Breast epithelium (tissue), 3 donors: ENCODE measurements around the gene ADIRF.

Source experiments
- POLR2A ChIP-seq: fragments of 450-650 bp; IDR thresholded peaks from one replicate; pipeline ENCODE4 v1.6.1; 2016; ENCODE audit warnings: antibody characterized with exemption, mild to moderate bottlenecking, moderate library complexity
- TF ChIP-seq, protein P1 (sequence below), 3 donors: fragments of 450-650 bp; IDR thresholded peaks; one replicate each; pipeline ENCODE4 v1.5.1; 2016 to 2017; ENCODE audit warnings: antibody characterized with exemption in 3 of 3, mild to moderate bottlenecking in 3 of 3, moderate library complexity in 3 of 3

DNA sequence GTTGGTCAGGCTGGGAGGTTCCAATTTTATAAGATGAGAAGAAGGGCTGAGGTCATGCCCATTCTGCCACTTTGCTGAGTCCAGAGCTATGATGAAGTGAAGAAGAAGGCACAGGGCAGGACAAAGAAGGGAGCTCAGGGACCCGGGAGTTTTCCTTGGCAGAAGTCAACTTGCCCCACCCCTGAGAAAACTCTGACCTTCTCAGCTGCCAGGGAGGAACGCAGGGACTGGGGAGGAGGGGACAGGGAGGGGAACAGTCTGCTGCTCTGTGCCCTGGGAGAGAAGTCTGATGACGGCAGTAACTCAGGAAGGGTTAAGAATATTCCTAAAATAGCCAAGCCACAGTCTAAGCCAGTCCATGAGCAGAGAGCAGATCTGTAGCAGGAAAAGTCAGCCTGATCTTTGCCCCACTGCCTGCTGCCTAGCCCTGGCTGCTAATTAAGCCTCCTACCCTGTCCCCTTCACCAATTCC, 11.7 kb downstream of the ADIRF start:
- TF ChIP-seq, protein P1, sequence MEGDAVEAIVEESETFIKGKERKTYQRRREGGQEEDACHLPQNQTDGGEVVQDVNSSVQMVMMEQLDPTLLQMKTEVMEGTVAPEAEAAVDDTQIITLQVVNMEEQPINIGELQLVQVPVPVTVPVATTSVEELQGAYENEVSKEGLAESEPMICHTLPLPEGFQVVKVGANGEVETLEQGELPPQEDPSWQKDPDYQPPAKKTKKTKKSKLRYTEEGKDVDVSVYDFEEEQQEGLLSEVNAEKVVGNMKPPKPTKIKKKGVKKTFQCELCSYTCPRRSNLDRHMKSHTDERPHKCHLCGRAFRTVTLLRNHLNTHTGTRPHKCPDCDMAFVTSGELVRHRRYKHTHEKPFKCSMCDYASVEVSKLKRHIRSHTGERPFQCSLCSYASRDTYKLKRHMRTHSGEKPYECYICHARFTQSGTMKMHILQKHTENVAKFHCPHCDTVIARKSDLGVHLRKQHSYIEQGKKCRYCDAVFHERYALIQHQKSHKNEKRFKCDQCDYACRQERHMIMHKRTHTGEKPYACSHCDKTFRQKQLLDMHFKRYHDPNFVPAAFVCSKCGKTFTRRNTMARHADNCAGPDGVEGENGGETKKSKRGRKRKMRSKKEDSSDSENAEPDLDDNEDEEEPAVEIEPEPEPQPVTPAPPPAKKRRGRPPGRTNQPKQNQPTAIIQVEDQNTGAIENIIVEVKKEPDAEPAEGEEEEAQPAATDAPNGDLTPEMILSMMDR (IDR thresholded peaks at IDR 0.05) = no peak
- no peak for TF ChIP-seq POLR2A
